ENCODE results near the gene EMP3.

The EMP3 gene

DNA sequence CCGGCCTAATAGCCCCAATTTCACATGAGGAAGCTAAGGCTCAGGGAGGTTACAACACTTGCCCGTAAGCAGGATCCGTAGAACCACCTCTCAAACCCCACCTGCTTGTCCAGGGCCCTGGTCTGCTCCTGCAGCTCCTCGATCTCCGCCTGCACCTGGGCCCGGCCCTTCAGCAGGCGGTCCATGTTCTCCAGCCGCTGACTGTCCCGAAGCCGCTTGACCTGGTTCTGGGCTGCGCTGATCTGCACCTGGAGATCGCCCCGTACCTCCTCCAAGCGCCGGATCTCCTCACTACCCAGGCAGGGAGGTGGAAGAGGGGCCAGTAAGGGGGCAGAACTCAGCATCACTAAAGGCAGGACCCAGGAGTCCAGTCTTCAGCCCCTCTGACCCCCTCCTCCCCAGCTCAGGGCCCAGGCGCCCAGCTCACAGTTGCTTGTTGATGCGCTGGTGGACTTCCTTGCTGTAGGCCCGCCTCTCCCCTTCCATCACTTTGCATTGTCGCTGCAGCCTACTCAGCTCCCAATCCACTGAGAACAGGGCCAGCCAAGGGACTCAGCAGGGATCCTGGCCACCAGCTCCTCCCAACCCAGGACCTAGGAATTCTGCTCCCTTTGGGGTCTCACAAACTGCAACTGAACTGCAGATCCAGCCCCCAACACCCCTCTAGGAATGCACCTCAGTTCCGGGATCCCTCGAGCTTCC lies 6.9 kb upstream of the EMP3 start:
- no peak for DNase-seq

- DNase-seq: peak; percentile 85
Measured at GRCh38 chr19:48319647-48320541, 5.5 kb upstream of the EMP3 start.

GRCh38 chr19:48321372-48321621 lies 4.1 kb upstream of the EMP3 start:
- DNase-seq: peak; percentile 100

- peak; percentile 99 for DNase-seq
Measured at GRCh38 chr19:48321622-48322591, 3.4 kb upstream of the EMP3 start.

GRCh38 chr19:48329167-48329891 lies 4.0 kb downstream of the EMP3 start:
- peak; percentile 56 for DNase-seq

- peak; percentile 86 for DNase-seq
Measured at GRCh38 chr19:48330012-48330681, 4.8 kb downstream of the EMP3 start.

DNA sequence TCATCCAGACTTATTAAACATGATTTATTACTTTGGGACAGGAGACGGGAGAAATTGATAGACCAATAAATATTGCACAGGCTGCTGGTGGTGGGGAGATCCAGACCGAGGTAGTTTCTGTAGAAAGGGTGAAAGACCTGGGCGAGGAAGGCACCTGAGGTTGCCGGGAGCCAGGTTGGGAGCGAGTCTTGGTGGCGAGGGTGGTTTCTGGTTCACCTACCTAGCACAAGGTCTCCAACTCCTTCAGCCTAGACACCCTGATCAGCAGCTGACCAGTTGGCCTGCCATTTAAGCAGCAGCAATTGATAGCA lies 7.0 kb downstream of the EMP3 start:
- DNase-seq: no peak

GRCh38 chr19:48332662-48333466 lies 7.5 kb downstream of the EMP3 start:
- DNase-seq: peak; percentile 99

DNA sequence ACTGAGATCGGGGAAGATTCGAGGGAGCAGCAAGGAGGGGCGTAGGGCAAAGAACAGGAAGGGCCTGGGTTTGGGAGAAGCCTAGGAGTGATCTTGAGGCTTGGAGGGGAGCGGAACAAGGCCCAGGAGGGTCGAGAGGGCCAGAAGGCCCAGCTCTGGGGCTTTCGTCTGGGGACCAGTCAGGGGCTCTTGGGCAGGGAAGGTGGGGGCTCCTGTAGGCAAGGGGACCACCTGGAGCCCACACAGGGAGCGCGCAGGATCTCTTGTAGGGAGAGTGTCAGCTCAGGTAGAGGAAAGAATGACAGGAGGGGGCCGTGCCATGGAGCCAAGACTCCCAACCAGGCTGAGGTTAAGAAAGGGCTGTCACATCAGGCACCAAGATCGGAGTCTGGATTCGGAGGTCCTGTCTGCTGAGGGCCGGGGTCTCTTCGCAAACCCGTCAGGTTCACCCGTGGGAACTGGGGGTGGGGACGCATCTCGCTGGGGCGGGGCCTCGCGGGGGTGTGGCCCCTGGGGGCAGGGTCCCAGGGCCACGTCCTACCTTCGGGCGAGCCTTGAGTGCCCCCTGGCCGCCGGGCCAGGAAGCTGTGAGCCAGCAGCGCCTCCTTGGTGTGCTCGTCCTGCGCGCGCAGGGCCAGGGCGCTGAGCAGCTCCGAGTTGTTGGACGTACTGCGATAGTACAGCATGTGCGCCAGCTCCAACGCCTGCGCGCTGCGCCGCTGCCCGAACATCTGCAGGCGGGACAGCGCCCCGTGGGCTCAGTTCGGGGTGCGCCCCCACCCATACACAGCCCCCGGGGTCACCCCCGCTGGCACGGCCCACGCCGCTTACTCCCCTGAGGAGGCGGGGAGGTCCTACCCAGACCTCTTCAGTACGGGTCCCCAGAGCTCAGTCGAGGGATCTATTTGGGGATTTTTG lies 8.4 kb downstream of the EMP3 start:
- peak; percentile 97 for DNase-seq

DNA sequence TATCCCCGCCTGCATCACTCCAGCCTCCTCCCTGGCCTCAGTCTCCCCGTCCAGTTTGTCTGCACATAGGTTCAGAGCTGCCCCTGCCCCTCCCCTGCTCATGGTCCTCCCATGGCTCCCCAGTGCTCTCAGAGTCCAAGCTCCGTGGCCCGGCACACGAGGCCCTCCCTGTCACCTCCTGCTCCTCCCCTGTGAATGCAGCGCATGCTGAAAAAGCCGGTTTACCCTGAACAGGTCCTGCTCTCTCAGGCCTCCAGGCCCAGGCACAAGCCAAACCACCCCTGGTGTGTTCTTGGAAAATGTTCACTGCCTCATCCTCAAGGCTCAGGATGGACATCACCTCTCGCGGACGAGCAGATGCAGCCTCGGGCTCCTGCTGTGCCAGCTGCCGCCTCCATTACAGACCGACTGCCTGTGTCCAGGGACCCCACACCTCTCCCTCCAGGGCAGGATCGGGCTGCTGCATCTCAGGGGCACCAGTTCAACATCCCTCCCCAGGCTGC lies 13.0 kb downstream of the EMP3 start:
- DNase-seq: no peak

DNA sequence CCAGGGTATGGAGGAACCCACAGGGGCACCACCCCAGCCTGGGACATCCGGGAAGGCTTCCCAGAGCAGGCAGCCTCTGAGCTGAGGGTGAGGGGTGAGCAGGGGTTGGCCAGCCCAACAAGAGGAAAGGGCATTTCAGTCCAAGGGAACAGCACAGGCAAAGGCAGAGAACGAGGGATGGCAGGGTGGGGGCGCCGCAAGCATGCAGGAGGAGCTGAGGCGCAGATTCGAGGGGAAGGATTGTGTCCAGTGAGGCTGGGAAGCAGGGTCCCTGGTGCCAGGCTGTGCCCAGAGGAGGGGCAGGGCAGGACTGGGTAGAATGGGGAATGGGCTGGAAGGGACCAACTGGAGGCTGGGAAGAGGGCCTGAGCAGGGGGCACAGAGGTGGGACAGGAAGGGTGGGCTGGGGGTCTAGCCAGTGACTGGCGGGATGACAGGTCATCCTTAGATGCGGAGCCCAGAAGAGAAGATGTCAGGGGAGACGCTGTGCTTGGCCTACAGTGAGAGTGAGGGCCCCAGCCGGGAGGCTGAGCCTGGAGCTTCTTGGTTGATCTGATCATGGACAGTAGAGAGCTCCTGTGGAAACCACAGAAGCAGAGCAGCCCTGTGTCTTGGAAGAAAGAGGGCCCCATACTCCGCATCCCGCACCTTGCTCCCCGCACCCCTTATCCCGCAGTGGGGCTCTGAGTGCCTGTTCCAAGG lies 13.6 kb downstream of the EMP3 start:
- no peak for DNase-seq

GRCh38 chr19:48340995-48341394 lies 15.6 kb downstream of the EMP3 start:
- no peak for DNase-seq

- DNase-seq: no peak
Measured at GRCh38 chr19:48341515-48342413, 16.4 kb downstream of the EMP3 start.

DNA sequence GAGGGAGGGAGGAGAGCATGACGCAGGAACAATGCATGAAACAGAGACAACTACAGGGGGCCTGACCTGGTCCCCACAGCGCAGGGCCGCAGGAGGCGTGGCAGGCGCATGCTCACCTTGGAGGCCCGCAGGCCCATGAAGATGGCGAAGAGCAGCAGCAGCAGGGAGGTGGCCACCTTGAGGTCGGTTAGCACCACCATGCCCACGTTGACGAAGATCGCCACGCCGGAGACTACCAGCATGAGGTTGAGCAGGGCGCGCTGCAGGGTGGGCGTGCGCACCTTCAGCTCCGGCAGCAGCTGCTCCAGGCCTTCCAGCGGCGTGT lies 17.0 kb downstream of the EMP3 start:
- DNase-seq: no peak

- DNase-seq: no peak
Measured at GRCh38 chr19:48342841-48343540, 17.6 kb downstream of the EMP3 start.

DNA sequence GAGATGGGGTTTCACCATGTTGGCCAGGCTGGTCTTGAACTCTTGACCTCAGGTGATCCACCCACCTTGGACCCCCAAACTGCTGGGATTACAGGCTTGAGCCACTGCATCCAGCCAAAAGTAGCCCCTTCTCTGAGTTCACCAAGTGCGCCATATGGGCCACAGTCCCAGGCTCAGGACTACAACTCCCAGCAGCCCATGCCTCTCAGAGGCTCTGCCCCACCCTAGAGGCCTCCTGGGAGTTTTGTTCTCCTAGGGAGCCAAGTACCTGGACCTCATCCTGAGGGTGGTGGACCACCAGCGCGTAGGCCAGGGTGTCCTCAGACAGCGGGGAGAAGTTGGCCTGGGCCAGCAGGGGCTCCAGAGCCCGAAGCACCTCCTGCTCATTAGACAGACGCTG lies 19.5 kb downstream of the EMP3 start:
- no peak for DNase-seq

DNA sequence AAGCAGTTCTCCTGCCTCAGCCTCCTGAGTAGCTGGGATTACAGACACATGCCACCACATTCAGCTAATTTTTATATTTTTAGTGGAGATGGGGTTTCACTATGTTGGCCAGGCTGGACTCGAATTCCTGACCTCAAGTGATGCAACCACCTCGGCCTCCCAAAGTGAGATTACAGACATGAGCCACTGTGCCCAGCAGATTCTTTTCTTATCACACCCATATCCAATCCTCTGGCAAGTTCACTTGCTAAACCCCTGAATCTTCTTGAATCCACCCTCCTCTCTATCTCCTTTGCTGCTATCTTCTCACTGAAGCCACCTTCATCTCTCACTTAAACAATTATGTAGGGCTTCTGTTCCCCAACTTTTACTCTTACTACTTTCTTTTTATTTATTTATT lies 20.8 kb downstream of the EMP3 start:
- no peak for DNase-seq

GRCh38 chr19:48348045-48348444 lies 22.7 kb downstream of the EMP3 start:
- DNase-seq: no peak
